GM12801 (cell line): ENCODE measurements around the gene KIF25.

Source experiments
- TF ChIP-seq, protein P1 (sequence below): IDR thresholded peaks from one replicate; pipeline ENCODE4 v1.5.1; 2011; ENCODE audit warnings: control low read depth; ENCODE audit not compliant: insufficient read length; ENCODE audit errors: extremely low read depth

Gene KIF25

DNA sequence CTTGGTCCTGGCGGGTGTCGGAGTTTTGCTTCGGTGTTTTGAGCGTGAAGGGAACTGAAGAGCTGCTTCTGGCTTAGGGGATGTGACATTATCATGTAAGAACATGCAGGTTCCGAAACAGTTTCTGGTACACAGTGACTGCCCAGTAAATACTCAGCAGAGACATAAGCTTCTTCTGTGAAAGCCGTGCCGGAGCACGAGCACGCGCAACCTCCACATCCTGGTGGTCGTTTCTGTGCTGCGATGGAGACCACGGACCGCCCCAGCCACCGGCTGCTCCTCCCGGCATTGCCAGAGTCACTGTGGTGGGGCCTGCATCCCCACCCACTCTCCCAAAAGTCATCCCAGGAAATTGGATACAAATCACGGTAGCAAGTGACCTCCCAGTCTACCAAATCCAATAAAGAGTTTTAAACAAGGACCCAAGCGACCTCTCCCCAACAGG is 18.7 kb downstream of the KIF25 start:
- TF ChIP-seq, protein P1, sequence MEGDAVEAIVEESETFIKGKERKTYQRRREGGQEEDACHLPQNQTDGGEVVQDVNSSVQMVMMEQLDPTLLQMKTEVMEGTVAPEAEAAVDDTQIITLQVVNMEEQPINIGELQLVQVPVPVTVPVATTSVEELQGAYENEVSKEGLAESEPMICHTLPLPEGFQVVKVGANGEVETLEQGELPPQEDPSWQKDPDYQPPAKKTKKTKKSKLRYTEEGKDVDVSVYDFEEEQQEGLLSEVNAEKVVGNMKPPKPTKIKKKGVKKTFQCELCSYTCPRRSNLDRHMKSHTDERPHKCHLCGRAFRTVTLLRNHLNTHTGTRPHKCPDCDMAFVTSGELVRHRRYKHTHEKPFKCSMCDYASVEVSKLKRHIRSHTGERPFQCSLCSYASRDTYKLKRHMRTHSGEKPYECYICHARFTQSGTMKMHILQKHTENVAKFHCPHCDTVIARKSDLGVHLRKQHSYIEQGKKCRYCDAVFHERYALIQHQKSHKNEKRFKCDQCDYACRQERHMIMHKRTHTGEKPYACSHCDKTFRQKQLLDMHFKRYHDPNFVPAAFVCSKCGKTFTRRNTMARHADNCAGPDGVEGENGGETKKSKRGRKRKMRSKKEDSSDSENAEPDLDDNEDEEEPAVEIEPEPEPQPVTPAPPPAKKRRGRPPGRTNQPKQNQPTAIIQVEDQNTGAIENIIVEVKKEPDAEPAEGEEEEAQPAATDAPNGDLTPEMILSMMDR: no peak

- TF ChIP-seq, protein P1: no peak
These were observed 19.5 kb downstream of the KIF25 start for GRCh38 chr6:168016721-168017525.

GRCh38 chr6:168017629-168018028 is 20.2 kb downstream of the KIF25 start:
- TF ChIP-seq, protein P1: no peak

DNA sequence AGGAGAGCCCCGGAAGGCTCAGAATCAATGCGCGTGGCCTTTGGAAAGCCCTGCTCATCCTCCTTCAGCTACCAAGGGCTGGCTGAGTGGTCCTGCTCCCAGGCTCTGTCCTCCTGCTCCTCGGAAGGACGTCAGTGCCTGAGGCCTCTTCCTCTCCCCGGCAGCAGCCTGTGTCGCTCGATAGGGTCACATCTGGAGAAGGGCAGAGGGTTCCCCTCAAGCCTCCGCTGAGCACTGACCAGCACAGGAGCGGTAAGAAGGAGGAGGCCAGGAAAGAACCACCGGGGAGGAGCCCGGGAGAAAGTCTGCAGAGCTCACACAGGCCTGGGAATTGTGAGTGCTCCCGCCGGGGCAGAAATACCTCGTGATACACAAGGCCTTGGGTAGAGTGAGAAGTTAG is 21.2 kb downstream of the KIF25 start:
- TF ChIP-seq, protein P1: no peak

DNA sequence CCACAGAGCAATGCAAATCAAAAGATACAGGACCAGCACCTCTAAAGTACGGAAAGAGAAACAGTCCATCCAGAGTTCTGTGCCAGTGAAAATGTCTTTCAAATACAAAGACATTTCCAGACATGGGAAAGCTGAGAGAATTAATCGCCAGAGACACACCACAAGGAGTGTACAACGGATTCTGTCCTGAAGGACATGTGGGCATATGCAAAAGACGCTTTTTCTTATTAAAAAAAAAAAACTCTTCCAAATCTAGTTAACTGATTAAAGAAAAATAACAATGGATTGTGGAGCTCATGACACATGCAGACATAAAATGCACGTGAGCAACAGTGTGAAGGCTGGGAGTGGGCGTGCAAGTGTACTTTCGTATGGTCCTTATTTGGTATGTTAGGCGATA is 22.8 kb downstream of the KIF25 start:
- TF ChIP-seq, protein P1: no peak

GRCh38 chr6:168021581-168021980 is 24.1 kb downstream of the KIF25 start:
- TF ChIP-seq, protein P1: no peak

- TF ChIP-seq, protein P1: no peak
These were observed 25.2 kb downstream of the KIF25 start for GRCh38 chr6:168022488-168023321.
